ENCODE data around the gene CACNA1C.

Gene CACNA1C

DNA sequence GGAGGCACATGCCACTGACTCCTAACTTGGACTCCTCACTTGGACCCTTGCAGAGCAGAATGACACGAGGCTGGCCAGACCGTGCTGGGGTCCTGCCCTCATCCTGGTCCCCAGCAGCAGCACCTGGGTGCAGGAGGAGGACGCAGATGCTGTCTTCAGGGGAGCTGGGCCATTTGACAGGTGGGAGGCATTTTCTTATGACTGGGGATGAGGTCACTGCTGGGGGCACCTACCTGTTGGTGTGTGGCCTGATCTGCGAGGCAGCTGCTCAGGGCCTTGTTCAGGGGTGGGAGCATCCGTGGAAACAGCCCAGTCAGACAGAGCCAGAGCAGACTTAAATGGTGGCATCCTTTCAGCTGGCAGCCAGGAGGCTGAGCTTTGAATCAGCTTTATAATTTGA, 57.3 kb downstream of the CACNA1C start:
- H3K27ac ChIP-seq (ENCODE audit: insufficient read depth in 1 of 2, low read depth in 1 of 2, low read length in 2 of 2, poor library complexity in 1 of 2, severe bottlenecking in 2 of 2), result no peak overlapping the region
- WGBS (ENCODE audit: insufficient coverage), result 100% methylated on average over 5 of the region's 5 CpGs
- POLR2A ChIA-PET, result no interaction called here
- H3K36me3 ChIP-seq (ENCODE audit: control insufficient read depth in 4 of 4, insufficient read depth in 4 of 4, low read length in 3 of 4), result no peaks in the 10 kb centered on the region
- DNase-seq, result no peak
- no peaks in the 10 kb centered on the region for H3K27me3 ChIP-seq (replicated peaks in 2 of 5; ENCODE audit: control insufficient read depth in 4 of 5, insufficient read depth in 5 of 5, low read length in 4 of 5)
- H3K4me3 ChIP-seq (ENCODE audit: control insufficient read depth in 1 of 7, extremely low read depth in 1 of 7, insufficient read depth in 4 of 7, low read depth in 2 of 7, low read length in 6 of 7), result no peak overlapping the region
- CTCF ChIA-PET, result no interaction called here
- H3K9me3 ChIP-seq (ENCODE audit: control extremely low read depth in 1 of 5, control insufficient read depth in 4 of 5, insufficient read depth in 2 of 5, low read depth in 1 of 5, low read length in 4 of 5), result peaks cover 0 to 2% (median 0%) of the 10 kb centered on the region in 5 experiments
- peaks cover 0 to 3% (median 0%) of the 10 kb centered on the region in 4 experiments for H3K4me1 ChIP-seq (ENCODE audit: control extremely low read depth in 1 of 4, control insufficient read depth in 4 of 4, insufficient read depth in 4 of 4, low read length in 3 of 4)

DNA sequence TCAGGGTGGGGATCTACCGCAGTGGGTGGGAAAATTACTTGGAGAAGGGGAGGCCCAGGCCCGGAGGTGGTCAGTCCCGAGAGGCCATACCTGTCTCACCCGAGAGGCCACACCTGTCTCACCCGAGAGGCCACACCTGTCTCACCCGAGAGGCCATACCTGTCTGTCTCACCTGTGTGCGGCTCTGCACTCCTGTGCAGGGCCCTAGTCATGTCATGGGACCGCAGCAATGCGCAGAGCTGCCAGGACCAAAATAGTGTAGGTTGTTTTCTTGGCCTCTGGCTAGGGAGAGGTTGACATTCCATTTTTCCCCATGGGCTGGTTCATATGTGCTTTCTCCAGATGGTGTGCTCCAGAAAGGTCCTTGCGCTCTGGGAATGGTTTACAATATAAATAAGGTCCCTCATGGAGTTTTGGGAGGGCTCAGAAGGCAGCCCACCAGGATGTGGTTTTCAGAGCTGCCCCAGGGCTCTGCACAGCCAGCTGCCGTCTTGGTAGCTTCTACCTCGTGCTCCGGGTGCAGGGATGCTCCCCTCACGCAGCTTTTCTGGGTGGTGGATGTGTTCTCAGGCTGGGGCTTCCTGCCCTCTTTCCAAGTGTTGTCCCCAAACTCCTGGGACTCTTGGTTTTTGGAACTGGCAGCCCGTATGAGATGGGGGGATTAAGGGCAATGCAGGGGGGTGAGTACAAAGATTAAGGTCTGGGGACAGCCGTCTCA, 58.2 kb downstream of the CACNA1C start:
- H3K27ac ChIP-seq (ENCODE audit: insufficient read depth in 1 of 2, low read depth in 1 of 2, low read length in 2 of 2, poor library complexity in 1 of 2, severe bottlenecking in 2 of 2), result no peak overlapping the region
- ChIA-PET POLR2A (interaction anchor here (0.6 kb wide), 1 partner anchor 581 kb away, joined by 3 read pairs; no protein-coding TSS in a partner anchor), CTCF (no interaction called here)
- H3K36me3 ChIP-seq (ENCODE audit: control insufficient read depth in 4 of 4, insufficient read depth in 4 of 4, low read length in 3 of 4), result no peaks in the 10 kb centered on the region
- no peak overlapping the region for H3K4me3 ChIP-seq (ENCODE audit: control insufficient read depth in 1 of 7, extremely low read depth in 1 of 7, insufficient read depth in 4 of 7, low read depth in 2 of 7, low read length in 6 of 7)
- WGBS (ENCODE audit: insufficient coverage), result 87% methylated on average over 15 of the region's 16 CpGs
- H3K9me3 ChIP-seq (ENCODE audit: control extremely low read depth in 1 of 5, control insufficient read depth in 4 of 5, insufficient read depth in 2 of 5, low read depth in 1 of 5, low read length in 4 of 5), result no peaks in the 10 kb centered on the region
- peaks cover 0 to 3% (median 0%) of the 10 kb centered on the region in 4 experiments for H3K4me1 ChIP-seq (ENCODE audit: control extremely low read depth in 1 of 4, control insufficient read depth in 4 of 4, insufficient read depth in 4 of 4, low read length in 3 of 4)
- H3K27me3 ChIP-seq (replicated peaks in 2 of 5; ENCODE audit: control insufficient read depth in 4 of 5, insufficient read depth in 5 of 5, low read length in 4 of 5), result no peaks in the 10 kb centered on the region
- no peak for DNase-seq

DNA sequence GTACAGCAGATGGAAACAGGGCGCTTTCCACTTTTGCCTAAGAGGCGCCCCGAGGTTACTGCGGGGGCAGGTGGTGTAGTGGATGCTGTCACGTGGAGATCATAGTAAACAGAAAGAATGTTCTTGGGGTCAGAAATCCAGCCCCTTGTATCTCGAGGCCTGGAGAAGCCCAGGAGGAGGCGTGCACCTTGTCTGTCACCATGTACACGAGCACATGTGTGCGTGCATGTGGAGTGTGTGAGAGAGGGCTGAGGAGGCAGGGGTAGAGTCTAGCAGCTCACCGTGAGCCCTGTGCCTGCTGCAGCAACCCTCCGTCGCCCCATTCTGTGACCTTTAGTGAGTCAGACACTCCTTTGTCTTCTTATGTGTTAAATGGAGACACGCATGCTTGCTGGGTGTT, 59.0 kb downstream of the CACNA1C start:
- peaks cover 0 to 3% (median 0%) of the 10 kb centered on the region in 4 experiments for H3K4me1 ChIP-seq (ENCODE audit: control extremely low read depth in 1 of 4, control insufficient read depth in 4 of 4, insufficient read depth in 4 of 4, low read length in 3 of 4)
- CTCF ChIA-PET, result no interaction called here
- H3K27me3 ChIP-seq (replicated peaks in 2 of 5; ENCODE audit: control insufficient read depth in 4 of 5, insufficient read depth in 5 of 5, low read length in 4 of 5), result no peaks in the 10 kb centered on the region
- H3K9me3 ChIP-seq (ENCODE audit: control extremely low read depth in 1 of 5, control insufficient read depth in 4 of 5, insufficient read depth in 2 of 5, low read depth in 1 of 5, low read length in 4 of 5), result no peaks in the 10 kb centered on the region
- POLR2A ChIA-PET, result no interaction called here
- H3K36me3 ChIP-seq (ENCODE audit: control insufficient read depth in 4 of 4, insufficient read depth in 4 of 4, low read length in 3 of 4), result no peaks in the 10 kb centered on the region
- 93% methylated on average over 12 of the region's 13 CpGs for WGBS (ENCODE audit: insufficient coverage)
- no peak overlapping the region for H3K4me3 ChIP-seq (ENCODE audit: control insufficient read depth in 1 of 7, extremely low read depth in 1 of 7, insufficient read depth in 4 of 7, low read depth in 2 of 7, low read length in 6 of 7)
- DNase-seq, result no peak
- no peak overlapping the region for H3K27ac ChIP-seq (ENCODE audit: insufficient read depth in 1 of 2, low read depth in 1 of 2, low read length in 2 of 2, poor library complexity in 1 of 2, severe bottlenecking in 2 of 2)

DNA sequence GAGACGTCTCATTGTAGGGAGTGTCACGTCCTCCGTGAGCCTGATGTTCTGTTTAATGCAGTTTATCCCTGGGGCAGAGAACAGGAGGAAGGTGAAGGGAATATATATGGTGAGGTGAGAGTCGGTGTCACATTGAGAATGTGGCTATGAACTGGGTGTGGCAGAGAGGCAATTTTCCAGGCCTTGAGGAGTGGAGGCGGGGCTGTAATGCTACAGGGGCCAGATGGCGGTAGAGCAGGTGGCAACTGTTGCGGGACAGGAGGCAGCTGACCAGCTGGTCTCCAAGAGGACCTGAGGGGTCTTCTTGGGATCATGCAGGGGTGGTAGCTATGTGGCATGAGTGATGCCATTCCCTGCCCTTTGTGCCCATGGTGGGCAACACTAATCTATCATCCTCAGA, 59.6 kb downstream of the CACNA1C start:
- CTCF ChIA-PET, result no interaction called here

DNA sequence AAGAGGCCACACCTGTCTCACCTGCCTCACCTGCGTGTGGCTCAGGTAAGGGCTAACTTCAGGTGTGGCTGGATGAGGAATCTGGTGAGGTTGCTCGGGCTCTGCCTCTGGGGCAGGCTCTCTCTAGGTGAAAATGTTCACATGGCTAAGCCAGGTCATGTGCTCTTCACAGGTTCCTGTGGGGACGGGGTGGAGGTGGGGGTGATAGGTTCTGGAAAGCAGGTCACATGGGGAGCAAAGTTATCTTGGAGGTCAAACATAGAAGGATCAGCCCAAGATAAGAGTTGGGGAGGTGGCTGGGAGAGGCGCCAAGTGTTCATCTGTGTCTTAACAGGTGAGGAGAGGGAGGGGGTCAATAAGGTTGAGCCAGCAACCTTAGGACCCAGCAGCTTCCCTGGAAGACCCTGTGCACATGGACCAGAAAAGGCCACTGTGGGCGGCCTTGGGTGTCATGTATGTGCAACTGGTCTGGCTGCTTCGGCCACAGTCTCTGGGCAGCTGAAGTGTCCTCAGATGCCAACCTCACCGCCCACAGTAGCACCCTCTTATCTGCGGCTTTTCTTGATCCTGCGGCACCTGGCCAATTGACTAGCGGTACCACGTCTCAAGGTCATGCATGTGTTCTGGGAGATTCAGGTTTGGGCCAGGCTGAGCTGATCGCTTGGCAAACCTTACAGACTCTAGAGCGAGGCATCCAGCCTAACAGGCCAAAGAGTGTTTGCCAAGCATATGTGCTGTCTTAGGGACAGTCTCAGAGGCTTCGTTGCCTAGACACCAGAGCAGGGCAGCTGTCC, 60.5 kb downstream of the CACNA1C start:
- ChIA-PET CTCF (interaction anchor here (1.1 kb wide), 1 partner anchor 14 kb away, joined by 4 read pairs; no protein-coding TSS in a partner anchor), POLR2A (no interaction called here)
- Histone ChIP-seq H3K27me3 (replicated peaks in 2 of 5; ENCODE audit: control insufficient read depth in 4 of 5, insufficient read depth in 5 of 5, low read length in 4 of 5) (no peaks in the 10 kb centered on the region), H3K9me3 (ENCODE audit: control extremely low read depth in 1 of 5, control insufficient read depth in 4 of 5, insufficient read depth in 2 of 5, low read depth in 1 of 5, low read length in 4 of 5) (no peaks in the 10 kb centered on the region), H3K27ac (ENCODE audit: insufficient read depth in 1 of 2, low read depth in 1 of 2, low read length in 2 of 2, poor library complexity in 1 of 2, severe bottlenecking in 2 of 2) (no peak overlapping the region), H3K4me3 (ENCODE audit: control insufficient read depth in 1 of 7, extremely low read depth in 1 of 7, insufficient read depth in 4 of 7, low read depth in 2 of 7, low read length in 6 of 7) (no peak overlapping the region), H3K36me3 (ENCODE audit: control insufficient read depth in 4 of 4, insufficient read depth in 4 of 4, low read length in 3 of 4) (no peaks in the 10 kb centered on the region), H3K4me1 (ENCODE audit: control extremely low read depth in 1 of 4, control insufficient read depth in 4 of 4, insufficient read depth in 4 of 4, low read length in 3 of 4) (peaks cover 0 to 3% (median 0%) of the 10 kb centered on the region in 4 experiments)
- 100% methylated on average over 13 of the region's 14 CpGs for WGBS (ENCODE audit: insufficient coverage)
- no peak for DNase-seq

More for the DNA sequence above, 59.6 kb downstream of the CACNA1C start:
- DNase-seq, result no peak
- H3K27me3 ChIP-seq (replicated peaks in 2 of 5; ENCODE audit: control insufficient read depth in 4 of 5, insufficient read depth in 5 of 5, low read length in 4 of 5), result no peaks in the 10 kb centered on the region
- peaks cover 0 to 3% (median 0%) of the 10 kb centered on the region in 4 experiments for H3K4me1 ChIP-seq (ENCODE audit: control extremely low read depth in 1 of 4, control insufficient read depth in 4 of 4, insufficient read depth in 4 of 4, low read length in 3 of 4)
- H3K27ac ChIP-seq (ENCODE audit: insufficient read depth in 1 of 2, low read depth in 1 of 2, low read length in 2 of 2, poor library complexity in 1 of 2, severe bottlenecking in 2 of 2), result no peak overlapping the region
- no peaks in the 10 kb centered on the region for H3K9me3 ChIP-seq (ENCODE audit: control extremely low read depth in 1 of 5, control insufficient read depth in 4 of 5, insufficient read depth in 2 of 5, low read depth in 1 of 5, low read length in 4 of 5)
- no peaks in the 10 kb centered on the region for H3K36me3 ChIP-seq (ENCODE audit: control insufficient read depth in 4 of 4, insufficient read depth in 4 of 4, low read length in 3 of 4)
- 100% methylated on average over 5 of the region's 7 CpGs for WGBS (ENCODE audit: insufficient coverage)
- H3K4me3 ChIP-seq (ENCODE audit: control insufficient read depth in 1 of 7, extremely low read depth in 1 of 7, insufficient read depth in 4 of 7, low read depth in 2 of 7, low read length in 6 of 7), result no peak overlapping the region
- POLR2A ChIA-PET, result no interaction called here

DNA sequence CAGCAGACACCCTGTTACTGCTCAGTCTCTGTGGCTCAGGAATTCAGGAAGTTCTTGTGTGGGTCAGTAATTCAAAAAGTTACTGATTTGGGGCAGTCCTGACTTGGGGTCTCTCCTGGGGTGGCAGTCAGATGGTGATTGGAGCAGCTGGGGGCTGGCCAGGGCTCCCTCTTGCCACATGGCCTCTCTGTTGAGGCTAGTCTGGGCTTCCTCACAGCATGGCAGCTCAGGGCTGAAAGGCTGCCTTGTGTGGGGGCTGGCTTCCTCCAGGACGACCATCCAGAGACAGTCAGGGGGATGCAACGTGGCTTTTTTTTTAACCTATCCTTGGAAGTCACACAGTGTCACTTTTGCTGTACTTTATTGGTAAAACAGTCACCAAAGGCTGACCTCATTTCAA, 61.3 kb downstream of the CACNA1C start:
- Histone ChIP-seq H3K4me3 (ENCODE audit: control insufficient read depth in 1 of 7, extremely low read depth in 1 of 7, insufficient read depth in 4 of 7, low read depth in 2 of 7, low read length in 6 of 7) (no peak overlapping the region), H3K9me3 (ENCODE audit: control extremely low read depth in 1 of 5, control insufficient read depth in 4 of 5, insufficient read depth in 2 of 5, low read depth in 1 of 5, low read length in 4 of 5) (no peaks in the 10 kb centered on the region), H3K4me1 (ENCODE audit: control extremely low read depth in 1 of 4, control insufficient read depth in 4 of 4, insufficient read depth in 4 of 4, low read length in 3 of 4) (peaks cover 0 to 3% (median 0%) of the 10 kb centered on the region in 4 experiments), H3K27ac (ENCODE audit: insufficient read depth in 1 of 2, low read depth in 1 of 2, low read length in 2 of 2, poor library complexity in 1 of 2, severe bottlenecking in 2 of 2) (no peak overlapping the region), H3K27me3 (replicated peaks in 2 of 5; ENCODE audit: control insufficient read depth in 4 of 5, insufficient read depth in 5 of 5, low read length in 4 of 5) (no peaks in the 10 kb centered on the region), H3K36me3 (ENCODE audit: control insufficient read depth in 4 of 4, insufficient read depth in 4 of 4, low read length in 3 of 4) (no peaks in the 10 kb centered on the region)
- WGBS (ENCODE audit: insufficient coverage), result 60% methylated on average over 1 of the region's 2 CpGs
- CTCF ChIA-PET, result interaction anchor here (1.1 kb wide), 1 partner anchor 14 kb away, joined by 4 read pairs; no protein-coding TSS in a partner anchor
- no peak for DNase-seq
- POLR2A ChIA-PET, result no interaction called here

All from common myeloid progenitor, CD34-positive (primary cell).